Stimulated activated CD8-positive, alpha-beta memory T cell treated with anti-CD3 and anti-CD28 coated beads, Interleukin-4, amount 100 ng/mL, for 4 hours (primary cell): ENCODE measurements around the gene TTC13.

Experiments used
- DNase-seq, 2 donors: peaks; one replicate each; pipeline ENCODE4 v3.0.0-alpha.2; 2020; ENCODE audit warnings: low read depth in 2 of 2, low spot score in 1 of 2

TTC13 gene

GRCh38 chr1:230950404-230950803 is 28.3 kb downstream of the TTC13 start:
- DNase-seq: no peak

- DNase-seq: no peak
These were observed 29.8 kb downstream of the TTC13 start for GRCh38 chr1:230948903-230949302.

- DNase-seq: no peak
These were observed 30.4 kb downstream of the TTC13 start for GRCh38 chr1:230948301-230948700.

DNA sequence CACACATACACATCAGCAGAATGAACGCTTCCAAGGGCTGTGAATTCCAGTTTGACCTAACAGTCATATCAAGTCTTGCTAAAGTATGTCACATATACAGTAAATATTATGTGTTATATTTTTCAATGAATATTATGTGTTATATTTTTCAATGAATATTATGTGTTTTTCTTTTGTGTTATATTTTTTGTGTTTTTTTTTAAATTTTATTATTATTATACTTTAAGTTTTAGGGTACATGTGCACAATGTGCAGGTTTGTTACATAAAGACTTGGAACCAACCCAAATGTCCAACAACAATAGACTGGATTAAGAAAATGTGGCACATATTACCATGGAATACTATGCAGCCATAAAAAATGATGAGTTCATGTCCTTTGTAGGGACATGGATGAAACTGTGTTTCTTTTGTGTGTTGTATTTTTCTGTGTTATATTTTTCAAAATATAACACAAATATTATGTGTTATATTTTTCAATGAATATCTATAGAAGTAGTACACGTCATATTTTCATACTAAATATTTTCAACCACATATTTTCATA is 35.5 kb downstream of the TTC13 start:
- DNase-seq: no peak

DNA sequence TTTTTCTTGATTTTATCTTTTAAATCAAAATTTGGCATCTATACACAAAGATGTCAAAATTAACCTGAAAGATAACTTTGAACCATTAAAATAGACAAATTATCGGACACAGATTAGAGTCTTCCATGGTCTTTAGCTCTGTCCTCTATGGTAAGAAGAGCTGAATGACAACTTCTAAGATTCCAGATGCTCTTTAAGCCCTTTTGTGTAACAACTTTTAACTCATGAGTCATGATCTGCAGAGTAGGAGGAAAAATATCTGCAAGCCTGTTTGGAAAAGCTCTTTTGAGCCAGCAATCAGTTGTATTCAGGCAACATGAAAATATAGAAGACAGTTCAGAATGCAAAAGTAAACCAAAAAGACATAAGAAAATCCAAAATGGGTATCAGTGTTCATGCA is 37.8 kb downstream of the TTC13 start:
- DNase-seq: no peak

GRCh38 chr1:230939806-230940489 is 38.7 kb downstream of the TTC13 start:
- DNase-seq: no peak

GRCh38 chr1:230938924-230939368 is 39.7 kb downstream of the TTC13 start:
- no peak for DNase-seq

GRCh38 chr1:230937371-230937770 is 41.3 kb downstream of the TTC13 start:
- no peak for DNase-seq

- no peak for DNase-seq
These were observed 42.2 kb downstream of the TTC13 start for GRCh38 chr1:230936475-230936874.

DNA sequence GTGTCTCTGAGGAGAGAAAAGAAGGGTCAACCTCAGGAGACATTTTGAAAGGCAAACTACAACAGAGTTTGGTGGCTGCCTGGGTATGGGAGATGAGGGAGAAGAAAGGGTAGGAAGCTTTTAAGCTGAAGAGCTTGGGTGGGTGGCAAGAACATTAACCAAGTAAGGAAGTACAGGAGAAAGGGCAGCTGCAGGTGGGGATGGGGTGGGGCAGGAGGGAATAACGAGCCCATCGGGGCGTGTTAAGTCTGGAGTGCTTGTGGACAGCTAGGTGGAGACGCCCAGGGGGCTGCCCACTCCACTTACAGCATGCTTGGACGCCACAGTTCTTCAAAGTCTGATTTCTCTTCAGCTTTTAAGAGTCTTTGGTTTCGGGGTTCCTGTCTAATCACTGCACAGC is 42.8 kb downstream of the TTC13 start:
- no peak for DNase-seq

GRCh38 chr1:230930986-230931385 is 47.7 kb downstream of the TTC13 start:
- no peak for DNase-seq

GRCh38 chr1:230926182-230926581 is 52.5 kb downstream of the TTC13 start:
- no peak for DNase-seq

DNA sequence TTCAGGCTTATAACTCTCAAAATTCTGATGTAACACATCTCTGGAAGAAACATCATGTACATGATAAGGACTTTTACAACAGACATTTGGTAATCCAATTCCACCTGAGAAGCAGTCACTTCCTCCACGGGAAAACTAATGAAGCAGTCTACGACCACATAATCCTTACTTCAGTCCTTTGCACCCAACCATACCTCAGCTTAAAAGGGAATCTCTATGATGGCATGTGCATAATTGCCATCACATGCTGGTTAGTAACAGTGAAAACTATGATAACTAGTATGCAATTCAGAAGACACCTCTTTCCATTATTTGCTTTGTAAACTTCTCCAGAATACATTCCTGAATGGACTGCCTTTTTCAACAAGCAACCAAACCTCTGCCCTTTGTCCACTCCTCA is 53.1 kb downstream of the TTC13 start:
- no peak for DNase-seq

DNA sequence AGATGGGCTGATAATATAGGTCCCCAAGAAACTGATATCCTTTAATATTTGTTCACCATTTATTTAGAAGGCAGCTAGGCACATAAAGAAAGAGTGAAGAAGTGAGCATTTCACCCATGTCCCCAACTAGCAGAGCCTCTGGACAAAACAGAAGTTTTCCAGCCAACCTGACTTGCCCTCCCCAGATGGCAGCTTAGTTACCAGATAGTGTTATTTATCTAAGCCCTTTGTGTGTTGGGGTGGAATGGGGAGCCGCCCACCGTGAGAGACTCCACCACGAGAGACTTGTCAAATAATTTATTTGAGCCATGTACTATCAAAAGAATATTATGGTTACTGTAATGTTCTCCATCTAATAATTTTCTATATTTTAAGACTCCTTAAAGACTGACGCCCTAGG is 55.5 kb downstream of the TTC13 start:
- no peak for DNase-seq

- DNase-seq: no peak
These were observed 56.0 kb downstream of the TTC13 start for GRCh38 chr1:230922620-230923019.

- DNase-seq: no peak
These were observed 59.5 kb downstream of the TTC13 start for GRCh38 chr1:230919207-230919606.

GRCh38 chr1:230917284-230918135 is 61.2 kb downstream of the TTC13 start:
- peak; percentile 44 to 66 for DNase-seq

GRCh38 chr1:230916587-230917283 is 61.9 kb downstream of the TTC13 start:
- DNase-seq: no peak

DNA sequence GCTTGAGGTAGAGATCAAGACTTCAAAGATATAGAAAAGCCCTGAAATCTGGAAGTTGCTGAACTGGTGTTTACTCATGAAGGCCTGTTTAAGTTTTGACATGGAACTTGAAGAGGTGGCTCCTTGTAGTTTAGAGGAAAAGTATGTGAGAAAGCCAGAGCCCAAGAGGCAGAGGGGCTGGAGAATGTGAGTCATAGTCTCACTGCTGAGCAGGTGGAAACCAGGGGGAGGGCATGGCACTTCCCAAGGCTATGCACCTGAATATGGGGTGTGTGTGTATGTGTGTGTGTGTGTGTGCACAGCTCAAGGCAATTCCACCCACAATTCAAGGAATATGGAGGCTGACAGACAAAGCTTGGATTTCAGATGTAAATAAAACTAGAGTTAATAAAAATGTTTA is 63.6 kb downstream of the TTC13 start:
- DNase-seq: no peak

DNA sequence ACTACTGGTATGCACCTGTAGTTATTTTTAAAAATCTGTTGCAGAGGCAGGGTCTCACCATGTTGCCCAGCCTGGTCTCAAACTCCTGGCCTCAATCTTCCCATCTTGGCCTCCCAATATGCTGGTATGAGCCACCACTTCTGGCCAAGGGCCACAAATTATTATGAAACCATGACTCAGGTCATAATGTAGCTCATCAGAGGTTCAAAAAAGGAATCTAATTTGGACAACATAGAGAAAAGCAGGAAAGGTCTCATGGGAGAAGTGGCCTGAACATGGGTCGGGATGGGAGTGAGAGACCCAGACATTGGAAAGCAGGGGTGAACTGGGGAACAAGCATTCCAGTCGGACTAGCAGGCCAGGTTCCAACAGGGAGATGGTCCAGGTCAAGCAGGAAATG is 65.2 kb downstream of the TTC13 start:
- DNase-seq: no peak

DNA sequence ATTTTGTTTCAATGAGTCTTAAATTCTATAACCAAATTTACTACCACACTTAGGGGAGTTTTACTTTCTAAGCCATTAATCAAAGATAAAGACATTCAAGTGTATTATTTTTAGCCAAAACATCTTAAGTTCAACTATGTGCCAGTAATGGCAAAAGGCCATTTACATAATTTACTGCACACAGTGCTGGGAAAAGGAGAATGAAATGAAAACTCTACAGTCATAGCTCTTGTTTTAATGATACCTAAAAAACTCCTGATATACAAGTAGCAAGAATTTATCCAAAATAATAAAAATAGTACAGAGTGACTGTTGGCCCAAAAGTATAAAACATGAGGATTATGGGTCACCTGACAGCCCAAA is 67.9 kb downstream of the TTC13 start:
- DNase-seq: no peak
